Spleen (tissue), 7 donors: ENCODE data around the gene EPHA2.
"Not testable (repeated sequence)": the region's sequence is repeated elsewhere in the genome, so short reads cannot be mapped to it uniquely, and the experiment has no call there.

Experiments
- POLR2A ChIP-seq, 3 donors: fragments of 450-650 bp; IDR thresholded peaks; one replicate each; pipeline ENCODE4 v1.5.1; 2017; ENCODE audit warnings: antibody characterized with exemption in 3 of 3, mild to moderate bottlenecking in 1 of 3
- POLR2AphosphoS5 ChIP-seq, 3 donors: sonication (generic); formaldehyde crosslinking; IDR thresholded peaks; one replicate each; pipeline ENCODE4 v1.5.1; 2017; ENCODE audit warnings: antibody characterized with exemption in 3 of 3
- TF ChIP-seq, protein P1 (sequence below), 11 experiments: fragments of 200-600 bp in 7 of 11; fragments of 450-650 bp in 4 of 11; sonication (generic) in 4 of 11; IDR thresholded peaks in 8 of 11; conservative IDR thresholded peaks in 3 of 11; 1 replicate in 7 of 11; 2 replicates in 4 of 11; pipeline versions ENCODE4 v1.4.0 to v1.8.0; 2016 to 2021; ENCODE audit warnings: antibody characterized with exemption in 11 of 11, inconsistent platforms in 4 of 11, mild to moderate bottlenecking in 1 of 11
- donor health status: DM: no; HTN: no; CAD: no; lungs with moderate emphysema.
- donor health status: DM: no; HTN: no; CAD: no.
- donor health status: DM: no; HTN: no; CAD: no.

DNA sequence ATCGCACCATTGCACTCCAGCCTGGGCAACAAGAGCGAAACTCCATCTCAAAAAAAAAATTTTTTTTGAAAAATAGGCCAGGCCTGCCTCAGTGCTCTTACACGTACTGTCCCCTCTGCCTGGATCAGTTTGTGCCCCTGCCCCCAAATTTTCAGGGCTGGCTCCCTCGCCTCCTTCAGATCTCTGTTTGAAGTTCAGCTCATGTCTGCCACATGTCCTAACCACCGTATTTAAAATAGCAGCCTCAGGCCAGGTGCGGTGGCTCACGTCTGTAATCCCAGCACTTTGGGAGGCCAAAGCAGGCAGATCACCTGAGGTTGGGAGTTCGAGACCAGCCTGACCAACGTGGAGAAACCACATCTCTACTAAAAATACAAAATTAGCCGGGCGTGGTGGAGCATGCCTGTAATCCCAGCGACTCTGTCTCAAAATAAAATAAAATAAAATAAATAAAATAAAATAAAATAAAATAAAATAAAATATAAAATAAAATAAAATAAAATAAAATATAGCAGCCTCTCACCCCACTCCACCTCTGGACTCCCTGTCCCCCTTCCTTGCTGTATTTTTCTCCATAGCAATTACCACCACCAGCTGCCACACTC is 7.8 kb upstream of the EPHA2 start:
- TF ChIP-seq, protein P1, sequence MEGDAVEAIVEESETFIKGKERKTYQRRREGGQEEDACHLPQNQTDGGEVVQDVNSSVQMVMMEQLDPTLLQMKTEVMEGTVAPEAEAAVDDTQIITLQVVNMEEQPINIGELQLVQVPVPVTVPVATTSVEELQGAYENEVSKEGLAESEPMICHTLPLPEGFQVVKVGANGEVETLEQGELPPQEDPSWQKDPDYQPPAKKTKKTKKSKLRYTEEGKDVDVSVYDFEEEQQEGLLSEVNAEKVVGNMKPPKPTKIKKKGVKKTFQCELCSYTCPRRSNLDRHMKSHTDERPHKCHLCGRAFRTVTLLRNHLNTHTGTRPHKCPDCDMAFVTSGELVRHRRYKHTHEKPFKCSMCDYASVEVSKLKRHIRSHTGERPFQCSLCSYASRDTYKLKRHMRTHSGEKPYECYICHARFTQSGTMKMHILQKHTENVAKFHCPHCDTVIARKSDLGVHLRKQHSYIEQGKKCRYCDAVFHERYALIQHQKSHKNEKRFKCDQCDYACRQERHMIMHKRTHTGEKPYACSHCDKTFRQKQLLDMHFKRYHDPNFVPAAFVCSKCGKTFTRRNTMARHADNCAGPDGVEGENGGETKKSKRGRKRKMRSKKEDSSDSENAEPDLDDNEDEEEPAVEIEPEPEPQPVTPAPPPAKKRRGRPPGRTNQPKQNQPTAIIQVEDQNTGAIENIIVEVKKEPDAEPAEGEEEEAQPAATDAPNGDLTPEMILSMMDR (IDR thresholded peaks at IDR 0.05 in 8 of 11, conservative IDR thresholded peaks at IDR 0.05 in 3 of 11): not testable (repeated sequence)
- TF ChIP-seq POLR2A, POLR2AphosphoS5 (IDR thresholded peaks at IDR 0.05): not testable (repeated sequence)
